Activated CD4-positive, alpha-beta T cell treated with anti-CD3 and anti-CD28 coated beads, Interleukin-2, amount 10 ng/mL, durations not matched to agents 7 days and 5 days (primary cell): ENCODE results near the gene RBP3. TPM values are rescaled to one million over a fixed set of nuclear protein-coding genes. Genes with fewer than 3 reads are reported as not detected.

Experiments used
- CTCF ChIA-PET: fragments of 350-600 bp; sonication (Branson Sonifier 250); formaldehyde crosslinking; loops from one replicate; lab custom pipeline; 2021; ENCODE audit warnings: antibody characterized with exemption; lab: Charles Lee
- POLR2A ChIA-PET: fragments of 350-600 bp; sonication (Branson Sonifier 250); formaldehyde crosslinking; loops from one replicate; lab custom pipeline; 2021; ENCODE audit warnings: antibody characterized with exemption; lab: Charles Lee
- DNase-seq: peaks from one replicate; pipeline ENCODE4 v3.0.0-alpha.2; 2020
- H3K27ac Mint-ChIP-seq: one replicate; pipeline ENCODE4 v1.8.0; 2021; ENCODE audit warnings: mild to moderate bottlenecking, moderate library complexity, mixed read lengths
- H3K27me3 Mint-ChIP-seq: one replicate; pipeline ENCODE4 v1.8.0; 2021; ENCODE audit warnings: mixed read lengths
- H3K36me3 Mint-ChIP-seq: one replicate; pipeline ENCODE4 v1.8.0; 2021; ENCODE audit warnings: low read depth, mixed read lengths
- H3K4me1 Mint-ChIP-seq: one replicate; pipeline ENCODE4 v1.8.0; 2021; ENCODE audit warnings: mixed read lengths
- H3K4me3 Mint-ChIP-seq: one replicate; pipeline ENCODE4 v1.8.0; 2021; ENCODE audit warnings: mild to moderate bottlenecking, moderate library complexity, mixed read lengths
- H3K9me3 Mint-ChIP-seq: one replicate; pipeline ENCODE4 v1.8.0; 2021; ENCODE audit warnings: mixed read lengths
- total RNA-seq, 2 experiments: library from RNA; stranded (reverse); gene quantifications; one replicate each; pipeline ENCODE4 v1.2.3, GENCODE V29; 2021

The RBP3 gene
- total RNA-seq, 2 experiments from 2014 or later = not detected

GRCh38 chr10:47332946-47333345 lies 15.2 kb upstream of the RBP3 start:
- ChIA-PET CTCF (no interaction called here), POLR2A (no interaction called here)
- no peaks in the 10 kb centered on the region for H3K27me3 Mint-ChIP-seq
- H3K4me1 Mint-ChIP-seq = no peaks in the 10 kb centered on the region
- H3K36me3 Mint-ChIP-seq = no peaks in the 10 kb centered on the region
- H3K4me3 Mint-ChIP-seq = no peak overlapping the region
- H3K27ac Mint-ChIP-seq = no peak overlapping the region
- no peak for DNase-seq
- H3K9me3 Mint-ChIP-seq = peaks cover 4% of the 10 kb centered on the region

- H3K4me1 Mint-ChIP-seq = no peaks in the 10 kb centered on the region
- no peaks in the 10 kb centered on the region for H3K36me3 Mint-ChIP-seq
- no peak overlapping the region for H3K27ac Mint-ChIP-seq
- H3K9me3 Mint-ChIP-seq = peaks cover 1% of the 10 kb centered on the region
- DNase-seq = no peak
- POLR2A ChIA-PET = no interaction called here
- no peak overlapping the region for H3K4me3 Mint-ChIP-seq
- CTCF ChIA-PET = no interaction called here
- H3K27me3 Mint-ChIP-seq = no peaks in the 10 kb centered on the region
Observed at GRCh38 chr10:47333532-47333931, 14.6 kb upstream of the RBP3 start.

GRCh38 chr10:47334466-47335295 lies 13.5 kb upstream of the RBP3 start:
- CTCF ChIA-PET = no interaction called here
- no peaks in the 10 kb centered on the region for H3K4me1 Mint-ChIP-seq
- H3K9me3 Mint-ChIP-seq = no peaks in the 10 kb centered on the region
- H3K27ac Mint-ChIP-seq = no peak overlapping the region
- H3K36me3 Mint-ChIP-seq = no peaks in the 10 kb centered on the region
- no peaks in the 10 kb centered on the region for H3K27me3 Mint-ChIP-seq
- no peak for DNase-seq
- H3K4me3 Mint-ChIP-seq = no peak overlapping the region
- POLR2A ChIA-PET = no interaction called here

- no peak overlapping the region for H3K4me3 Mint-ChIP-seq
- no peaks in the 10 kb centered on the region for H3K9me3 Mint-ChIP-seq
- CTCF ChIA-PET = no interaction called here
Observed at GRCh38 chr10:47335906-47336305, 12.3 kb upstream of the RBP3 start.

GRCh38 chr10:47336387-47337134 lies 11.6 kb upstream of the RBP3 start:
- no peaks in the 10 kb centered on the region for H3K4me1 Mint-ChIP-seq
- no peaks in the 10 kb centered on the region for H3K9me3 Mint-ChIP-seq
- no peak overlapping the region for H3K4me3 Mint-ChIP-seq
- peaks cover 6% of the 10 kb centered on the region for H3K27me3 Mint-ChIP-seq
- no peaks in the 10 kb centered on the region for H3K36me3 Mint-ChIP-seq
- no peak overlapping the region for H3K27ac Mint-ChIP-seq
- POLR2A ChIA-PET = no interaction called here
- CTCF ChIA-PET = no interaction called here
- no peak for DNase-seq

More at GRCh38 chr10:47335906-47336305, 12.3 kb upstream of the RBP3 start:
- Mint-ChIP-seq H3K4me1 (no peaks in the 10 kb centered on the region), H3K36me3 (no peaks in the 10 kb centered on the region), H3K27me3 (peaks cover 4% of the 10 kb centered on the region), H3K27ac (no peak overlapping the region)
- POLR2A ChIA-PET = no interaction called here
- DNase-seq = no peak

GRCh38 chr10:47337310-47337709 lies 10.9 kb upstream of the RBP3 start:
- Mint-ChIP-seq H3K4me1 (no peaks in the 10 kb centered on the region), H3K27ac (no peak overlapping the region), H3K9me3 (no peaks in the 10 kb centered on the region), H3K4me3 (no peak overlapping the region), H3K27me3 (peaks cover 6% of the 10 kb centered on the region), H3K36me3 (no peaks in the 10 kb centered on the region)
- no peak for DNase-seq
- CTCF ChIA-PET = no interaction called here
- POLR2A ChIA-PET = no interaction called here

GRCh38 chr10:47339186-47339735 lies 8.9 kb upstream of the RBP3 start:
- Mint-ChIP-seq H3K4me3 (no peak overlapping the region), H3K4me1 (no peaks in the 10 kb centered on the region), H3K36me3 (no peaks in the 10 kb centered on the region), H3K27me3 (peaks cover 6% of the 10 kb centered on the region), H3K9me3 (no peaks in the 10 kb centered on the region), H3K27ac (no peak overlapping the region)
- ChIA-PET POLR2A (no interaction called here), CTCF (no interaction called here)
- DNase-seq = no peak

- peaks cover 6% of the 10 kb centered on the region for H3K27me3 Mint-ChIP-seq
- H3K27ac Mint-ChIP-seq = no peak overlapping the region
- ChIA-PET CTCF (interaction anchor here (1.0 kb wide), 1 partner anchor 314 kb away, joined by 3 read pairs; no protein-coding TSS in a partner anchor), POLR2A (interaction anchor here (0.6 kb wide), 1 partner anchor 284 kb away, joined by 4 read pairs; no protein-coding TSS in a partner anchor)
- H3K36me3 Mint-ChIP-seq = no peaks in the 10 kb centered on the region
- H3K4me1 Mint-ChIP-seq = no peaks in the 10 kb centered on the region
- H3K4me3 Mint-ChIP-seq = no peak overlapping the region
- H3K9me3 Mint-ChIP-seq = no peaks in the 10 kb centered on the region
- DNase-seq = no peak
Observed at GRCh38 chr10:47339759-47340607, 8.2 kb upstream of the RBP3 start.

GRCh38 chr10:47340608-47341170 lies 7.5 kb upstream of the RBP3 start:
- ChIA-PET CTCF (interaction anchor here (0.7 to 1.0 kb wide), 4 partner anchors 21 to 316 kb away, joined by 3 to 7 read pairs (median 3); no protein-coding TSS in a partner anchor), POLR2A (interaction anchor here (0.6 kb wide), 1 partner anchor 285 kb away, joined by 4 read pairs; no protein-coding TSS in a partner anchor)
- Mint-ChIP-seq H3K9me3 (no peaks in the 10 kb centered on the region), H3K36me3 (no peaks in the 10 kb centered on the region), H3K27me3 (peaks cover 6% of the 10 kb centered on the region), H3K4me3 (no peak overlapping the region), H3K27ac (no peak overlapping the region), H3K4me1 (no peaks in the 10 kb centered on the region)
- peak; percentile 73 for DNase-seq

GRCh38 chr10:47344996-47345870 lies 2.9 kb upstream of the RBP3 start:
- Mint-ChIP-seq H3K36me3 (no peaks in the 10 kb centered on the region), H3K27ac (no peak overlapping the region), H3K4me1 (no peaks in the 10 kb centered on the region), H3K27me3 (peaks cover 5% of the 10 kb centered on the region), H3K9me3 (no peaks in the 10 kb centered on the region), H3K4me3 (no peak overlapping the region)
- CTCF ChIA-PET = interaction anchor here (1.4 kb wide), 1 partner anchor 298 kb away, joined by 4 read pairs; no protein-coding TSS in a partner anchor
- POLR2A ChIA-PET = no interaction called here
- no peak for DNase-seq

GRCh38 chr10:47346581-47347302 lies 1.4 kb upstream of the RBP3 start:
- Mint-ChIP-seq H3K27ac (no peak overlapping the region), H3K27me3 (no peaks in the 10 kb centered on the region), H3K9me3 (no peaks in the 10 kb centered on the region), H3K36me3 (no peaks in the 10 kb centered on the region), H3K4me1 (no peaks in the 10 kb centered on the region), H3K4me3 (no peak overlapping the region)
- POLR2A ChIA-PET = no interaction called here
- CTCF ChIA-PET = no interaction called here
- no peak for DNase-seq
